H9 (cell line): ENCODE data around the gene GPR171. TPM values are rescaled to one million over a fixed set of nuclear protein-coding genes. Genes with fewer than 3 reads are reported as not detected.

Source experiments
- DNase-seq: peaks from one replicate; pipeline ENCODE4 v3.0.0-alpha.2; 2017
- H2AFZ ChIP-seq: one replicate; pipeline ENCODE4 v1.6.1; 2013; ENCODE audit warnings: mild to moderate bottlenecking, low read length, control low read depth, moderate library complexity
- H2AK5ac ChIP-seq: 2 replicates; pipeline ENCODE4 v1.6.1; 2013; ENCODE audit warnings: low read length, control low read depth, mixed read lengths; ENCODE audit not compliant: insufficient read length
- H2BK120ac ChIP-seq: one replicate; pipeline ENCODE4 v1.6.1; 2013; ENCODE audit warnings: low read depth, mild to moderate bottlenecking, low read length, control low read depth, inconsistent platforms; ENCODE audit not compliant: poor library complexity, severe bottlenecking
- H2BK12ac ChIP-seq: 2 replicates; pipeline ENCODE4 v1.6.1; 2013; ENCODE audit warnings: low read length, control low read depth, mixed read lengths, low read depth; ENCODE audit not compliant: insufficient read length
- H2BK15ac ChIP-seq: 2 replicates; pipeline ENCODE4 v1.6.1; 2013; ENCODE audit warnings: low read depth, low read length, control low read depth
- H2BK20ac ChIP-seq: one replicate; pipeline ENCODE4 v1.6.1; 2013; ENCODE audit warnings: low read depth, mild to moderate bottlenecking, low read length, control low read depth, inconsistent platforms; ENCODE audit not compliant: poor library complexity, severe bottlenecking
- H2BK5ac ChIP-seq: 2 replicates; pipeline ENCODE4 v1.6.1; 2013; ENCODE audit warnings: low read length, control low read depth, mixed read lengths; ENCODE audit not compliant: insufficient read length
- H3K14ac ChIP-seq: 2 replicates; pipeline ENCODE4 v1.6.1; 2013; ENCODE audit warnings: low read length, control low read depth; ENCODE audit not compliant: insufficient read depth
- H3K18ac ChIP-seq: 2 replicates; pipeline ENCODE4 v1.6.1; 2013; ENCODE audit warnings: low read depth, mild to moderate bottlenecking, mixed read lengths, low read length, control low read depth; ENCODE audit not compliant: insufficient read length
- H3K23ac ChIP-seq: 2 replicates; pipeline ENCODE4 v1.6.1; 2013; ENCODE audit warnings: low read length, control low read depth, mixed read lengths, low read depth; ENCODE audit not compliant: insufficient read length
- H3K23me2 ChIP-seq: 2 replicates; pipeline ENCODE4 v1.6.1; 2013; ENCODE audit warnings: low read depth, mild to moderate bottlenecking, mixed read lengths, low read length, control low read depth; ENCODE audit not compliant: insufficient read length, poor library complexity, severe bottlenecking
- H3K27ac ChIP-seq: 2 replicates; pipeline ENCODE4 v1.5.1; 2013; ENCODE audit warnings: low read length, control low read depth, mixed read lengths, low read depth; ENCODE audit not compliant: insufficient read length
- H3K27me3 ChIP-seq: 2 replicates; pipeline ENCODE4 v1.6.1; 2013; ENCODE audit warnings: low read length, control low read depth, inconsistent platforms; ENCODE audit not compliant: insufficient read depth
- H3K4ac ChIP-seq: 2 replicates; pipeline ENCODE4 v1.6.1; 2013; ENCODE audit warnings: low read depth, mild to moderate bottlenecking, control low read depth, inconsistent platforms, low read length, moderate library complexity
- H3K4me1 ChIP-seq: 2 replicates; pipeline ENCODE4 v1.6.1; 2013; ENCODE audit warnings: low read length, control low read depth, inconsistent platforms; ENCODE audit not compliant: insufficient read depth
- H3K4me2 ChIP-seq: 2 replicates; pipeline ENCODE4 v1.6.1; 2013; ENCODE audit warnings: low read length, control low read depth, mixed read lengths; ENCODE audit not compliant: insufficient read length, insufficient read depth
- H3K56ac ChIP-seq: 2 replicates; pipeline ENCODE4 v1.6.1; 2013; ENCODE audit warnings: low read depth, mild to moderate bottlenecking, mixed read lengths, low read length, control low read depth; ENCODE audit not compliant: insufficient read length
- H3K79me1 ChIP-seq: 2 replicates; pipeline ENCODE4 v1.6.1; 2013; ENCODE audit warnings: low read depth, mild to moderate bottlenecking, moderate library complexity, low read length, control low read depth, inconsistent platforms; ENCODE audit not compliant: insufficient read depth, poor library complexity, severe bottlenecking
- H3K79me2 ChIP-seq: 2 replicates; pipeline ENCODE4 v1.6.1; 2013; ENCODE audit warnings: low read length, control low read depth, inconsistent platforms; ENCODE audit not compliant: insufficient read depth
- H3K9ac ChIP-seq: 2 replicates; pipeline ENCODE4 v1.6.1; 2013; ENCODE audit warnings: low read length, control low read depth, mixed read lengths; ENCODE audit not compliant: insufficient read length; ENCODE audit errors: extremely low read depth
- H3K9me3 ChIP-seq: one replicate; pipeline ENCODE4 v1.6.1; 2013; ENCODE audit warnings: low read depth, low read length, inconsistent platforms; ENCODE audit not compliant: control insufficient read depth
- H3T11ph ChIP-seq: one replicate; pipeline ENCODE4 v1.6.1; 2013; ENCODE audit warnings: mild to moderate bottlenecking, low read length, control low read depth, inconsistent platforms
- H4K20me1 ChIP-seq: one replicate; pipeline ENCODE4 v1.6.1; 2013; ENCODE audit not compliant: control insufficient read depth, insufficient read length, insufficient read depth
- H4K5ac ChIP-seq: 2 replicates; pipeline ENCODE4 v1.6.1; 2013; ENCODE audit warnings: low read depth, mild to moderate bottlenecking, mixed read lengths, low read length, control low read depth; ENCODE audit not compliant: insufficient read length
- H4K8ac ChIP-seq: replicated peaks from 2 replicates; pipeline ENCODE4 v1.6.1; 2013; ENCODE audit warnings: low read length, control low read depth, mixed read lengths, low read depth; ENCODE audit not compliant: insufficient read length
- H4K91ac ChIP-seq: 2 replicates; pipeline ENCODE4 v1.6.1; 2013; ENCODE audit warnings: low read depth, mild to moderate bottlenecking, moderate library complexity, mixed read lengths, low read length, control low read depth; ENCODE audit not compliant: insufficient read length
- H3K27ac Mint-ChIP-seq, 3 experiments: 2 replicates in 2 of 3; 3 replicates in 1 of 3; pipeline ENCODE4 v1.8.0; 2020 to 2021; ENCODE audit warnings: mixed read lengths in 3 of 3, mild to moderate bottlenecking in 1 of 3, moderate library complexity in 1 of 3
- H3K27me3 Mint-ChIP-seq: 2 replicates; pipeline ENCODE4 v1.8.0; 2021; ENCODE audit warnings: low read depth, mild to moderate bottlenecking, moderate library complexity, mixed read lengths
- H3K36me3 Mint-ChIP-seq, 3 experiments: 2 replicates in 2 of 3; 3 replicates in 1 of 3; pipeline ENCODE4 v1.8.0; 2020 to 2021; ENCODE audit warnings: low read depth in 3 of 3, mixed read lengths in 3 of 3; ENCODE audit not compliant: insufficient read depth in 1 of 3
- H3K4me1 Mint-ChIP-seq, 2 experiments: 2 replicates each; pipeline ENCODE4 v1.8.0; 2020; ENCODE audit warnings: mixed read lengths in 2 of 2
- H3K4me3 Mint-ChIP-seq, 2 experiments: 2 replicates in 1 of 2; 3 replicates in 1 of 2; pipeline ENCODE4 v1.8.0; 2020 to 2021; ENCODE audit warnings: mild to moderate bottlenecking in 2 of 2, mixed read lengths in 2 of 2, moderate library complexity in 1 of 2
- H3K9me3 Mint-ChIP-seq, 2 experiments: 2 replicates in 1 of 2; 3 replicates in 1 of 2; pipeline ENCODE4 v1.8.0; 2020; ENCODE audit warnings: mild to moderate bottlenecking in 2 of 2, mixed read lengths in 2 of 2, moderate library complexity in 1 of 2
- WGBS: extraction: QIAGEN DNeasy Blood & Tissue Kit; methylation state at CpG from one replicate; pipeline ENCODE4 v1.1.7; 2013; ENCODE audit warnings: missing lambda C conversion rate, low lambda C conversion rate, mixed read lengths; ENCODE audit not compliant: insufficient read length; ENCODE audit errors: extremely low coverage; 5-methylcytosine and 5-hydroxymethylcytosine counted together
- total RNA-seq: library from RNA; stranded (reverse); gene quantifications from 2 replicates; pipeline ENCODE4 v1.2.1, GENCODE V29; 2021
- TF ChIP-seq, protein P1 (sequence below): fragments of 200-600 bp; sonication (generic); conservative IDR thresholded peaks from 3 replicates; pipeline ENCODE4 v1.8.0; 2021; ENCODE audit warnings: antibody characterized with exemption, mild to moderate bottlenecking

The GPR171 gene
- total RNA-seq, 1 experiment from 2014 or later, result not detected

DNA sequence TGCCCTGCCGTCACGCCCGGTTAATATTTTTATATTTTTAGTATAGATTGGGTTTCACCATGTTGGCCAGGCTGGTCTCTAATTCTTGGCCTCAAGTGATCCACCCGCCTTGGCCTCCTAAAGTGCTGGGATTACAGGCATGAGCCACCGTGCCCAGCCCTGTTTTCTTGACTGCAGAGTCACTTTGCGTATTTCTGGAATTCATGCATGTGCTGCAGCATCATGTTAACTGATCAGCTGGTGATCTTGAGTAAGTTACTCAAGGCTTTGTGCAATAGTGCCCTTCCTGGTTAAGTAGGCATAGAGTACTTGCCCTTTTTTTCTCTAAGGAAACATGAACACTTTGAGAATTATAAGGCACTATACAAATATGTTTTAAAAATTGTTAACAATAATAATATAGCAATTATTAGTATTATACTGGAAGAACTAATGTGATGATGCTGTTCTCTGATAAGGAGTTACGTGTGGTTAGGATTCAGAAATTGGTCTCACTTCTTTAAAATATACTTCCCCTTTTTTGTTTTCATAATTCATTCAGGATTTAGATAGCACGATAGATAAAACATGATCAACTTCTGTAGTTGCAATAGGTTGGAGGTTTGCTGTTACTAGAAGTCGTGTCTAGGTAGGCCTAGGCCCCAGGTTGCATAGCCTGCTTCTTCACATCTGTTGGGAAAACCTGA, 33.6 kb downstream of the GPR171 start:
- Histone ChIP-seq H2BK120ac (no peak overlapping the region), H3K4me1 (peaks cover 2% of the 10 kb centered on the region; the same call in 1 of the 2 replicates), H2BK12ac (no peak overlapping the region), H2BK15ac (no peak overlapping the region), H2AFZ (no peak overlapping the region), H4K5ac (no peak overlapping the region), H3K23ac (no peak overlapping the region), H2BK5ac (no peak overlapping the region), H3K14ac (no peak overlapping the region), H3K23me2 (no peaks in the 10 kb centered on the region), H3K9me3 (no peaks in the 10 kb centered on the region), H4K91ac (no peak overlapping the region), H2AK5ac (no peak overlapping the region), H2BK20ac (no peak overlapping the region), H4K8ac (no peak overlapping the region), H3K56ac (no peak overlapping the region), H3K18ac (no peak overlapping the region), H3K4me2 (no peak overlapping the region), H3K79me2 (no peaks in the 10 kb centered on the region), H3K79me1 (no peaks in the 10 kb centered on the region), H4K20me1 (no peaks in the 10 kb centered on the region), H3T11ph (no peak overlapping the region), H3K9ac (no peak overlapping the region), H3K27ac (no peak overlapping the region), H3K4ac (no peak overlapping the region), H3K27me3 (no peaks in the 10 kb centered on the region)
- Mint-ChIP-seq H3K4me3 (no peak overlapping the region), H3K27ac (no peak overlapping the region; a peak in 1 of 7 replicates), H3K27me3 (no peaks in the 10 kb centered on the region), H3K9me3 (no peaks in the 10 kb centered on the region), H3K4me1 (peaks cover 7 to 12% of the 10 kb centered on the region in 2 experiments), H3K36me3 (peaks cover 0 to 13% (median 6%) of the 10 kb centered on the region in 3 experiments; a peak in 3 of 7 replicates)
- TF ChIP-seq, protein P1, sequence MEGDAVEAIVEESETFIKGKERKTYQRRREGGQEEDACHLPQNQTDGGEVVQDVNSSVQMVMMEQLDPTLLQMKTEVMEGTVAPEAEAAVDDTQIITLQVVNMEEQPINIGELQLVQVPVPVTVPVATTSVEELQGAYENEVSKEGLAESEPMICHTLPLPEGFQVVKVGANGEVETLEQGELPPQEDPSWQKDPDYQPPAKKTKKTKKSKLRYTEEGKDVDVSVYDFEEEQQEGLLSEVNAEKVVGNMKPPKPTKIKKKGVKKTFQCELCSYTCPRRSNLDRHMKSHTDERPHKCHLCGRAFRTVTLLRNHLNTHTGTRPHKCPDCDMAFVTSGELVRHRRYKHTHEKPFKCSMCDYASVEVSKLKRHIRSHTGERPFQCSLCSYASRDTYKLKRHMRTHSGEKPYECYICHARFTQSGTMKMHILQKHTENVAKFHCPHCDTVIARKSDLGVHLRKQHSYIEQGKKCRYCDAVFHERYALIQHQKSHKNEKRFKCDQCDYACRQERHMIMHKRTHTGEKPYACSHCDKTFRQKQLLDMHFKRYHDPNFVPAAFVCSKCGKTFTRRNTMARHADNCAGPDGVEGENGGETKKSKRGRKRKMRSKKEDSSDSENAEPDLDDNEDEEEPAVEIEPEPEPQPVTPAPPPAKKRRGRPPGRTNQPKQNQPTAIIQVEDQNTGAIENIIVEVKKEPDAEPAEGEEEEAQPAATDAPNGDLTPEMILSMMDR, result no peak
- WGBS, result no CpG with 5 or more reads among the region's 9 CpGs
- no peak for DNase-seq
